Measurements from ENCODE around the gene LRRC3C.

DNA sequence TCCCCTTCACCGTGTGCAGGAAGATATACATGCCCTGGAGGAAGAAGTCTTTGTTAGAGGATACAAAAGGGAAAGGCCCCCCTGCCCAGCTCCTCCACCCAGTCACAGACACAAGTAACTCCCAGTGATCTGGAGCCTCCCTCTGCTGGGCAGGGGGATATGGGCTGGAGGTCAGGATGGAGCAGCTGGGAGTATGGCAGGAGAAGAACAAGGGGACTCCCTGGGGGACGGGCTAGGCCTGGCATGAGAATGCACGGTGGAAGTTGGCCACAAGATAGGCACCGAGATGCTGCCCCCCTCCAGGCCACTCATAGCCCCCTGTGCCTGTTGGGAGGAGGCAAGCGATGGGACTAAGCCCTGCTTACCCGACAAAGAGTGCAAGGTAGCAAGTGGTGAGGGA is 4.3 kb upstream of the LRRC3C start:
- TF ChIP-seq POLR2AphosphoS5 (IDR thresholded peaks at IDR 0.05) (no peak), CTCF (IDR thresholded peaks at IDR 0.05; ENCODE audit: poor library complexity, severe bottlenecking) (no peak), EZH2 (IDR thresholded peaks at IDR 0.05; ENCODE audit: borderline replicate concordance, insufficient read depth, low read length, poor library complexity, severe bottlenecking) (no peak), REST (IDR thresholded peaks at IDR 0.05; ENCODE audit: borderline replicate concordance) (no peak), EP300 (conservative IDR thresholded peaks at IDR 0.05; ENCODE audit: poor library complexity, severe bottlenecking) (no peak), RAD21 (conservative IDR thresholded peaks at IDR 0.05) (no peak)

All from neural cell (in vitro differentiated cells).